ENCODE results near the gene TPP2. TPM values are rescaled to one million over a fixed set of nuclear protein-coding genes. Genes with fewer than 3 reads are reported as not detected.
A peak's percentile ranks its signal among the peaks of the same experiment; 100 is the strongest.

The TPP2 gene
- total and polyA plus RNA-seq, 9 of the 15 experiments (the other 6 are each of a cell fraction or from before 2014, with no cell fraction given): 18.8 to 87.7 (median 55.9) TPM

DNA sequence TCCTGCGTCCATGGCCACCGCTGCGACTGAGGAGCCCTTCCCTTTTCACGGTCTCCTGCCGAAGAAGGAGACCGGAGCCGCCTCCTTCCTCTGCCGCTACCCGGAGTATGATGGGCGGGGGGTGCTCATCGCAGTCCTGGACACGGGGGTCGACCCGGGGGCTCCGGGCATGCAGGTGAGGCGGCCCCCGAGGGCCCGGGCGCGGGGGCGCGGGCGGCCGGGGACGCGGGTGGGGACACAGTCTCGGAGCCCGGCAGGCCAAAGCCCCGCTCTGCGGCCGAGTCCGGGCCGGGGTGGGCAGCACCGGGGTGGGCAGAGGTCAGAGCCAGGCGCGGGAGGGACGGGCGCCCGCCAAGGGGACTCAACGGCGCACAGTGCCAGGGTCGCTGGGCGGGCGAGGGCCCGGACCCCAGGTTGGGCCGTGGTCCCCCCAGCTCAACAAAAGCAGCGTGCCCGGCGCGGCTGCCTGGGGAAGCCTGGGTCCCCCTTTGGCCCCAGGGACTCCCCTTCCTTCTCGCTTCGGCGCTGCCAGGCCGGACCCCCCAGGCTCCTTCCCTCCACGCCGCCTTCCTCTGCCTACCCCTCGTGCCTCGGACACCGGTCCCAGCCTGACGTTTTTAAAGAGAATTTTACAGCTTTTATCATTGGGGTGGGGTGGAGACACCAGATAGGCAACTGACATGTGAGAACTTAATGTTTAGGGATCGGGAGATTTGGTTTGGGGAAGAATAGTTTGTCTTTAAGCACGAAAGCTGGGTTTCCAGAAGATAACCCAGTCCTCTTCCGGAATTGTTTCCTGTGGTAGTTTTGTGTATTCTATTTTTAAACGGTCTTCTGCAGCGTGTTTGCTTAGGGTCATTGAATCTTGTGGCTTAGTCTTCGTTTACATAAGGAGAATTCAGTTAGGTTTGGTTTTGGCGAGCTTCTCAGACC lies 509 bp downstream of the TPP2 start (continued):
- TF ChIP-seq ARID3A (IDR thresholded peaks at IDR 0.05; ENCODE audit: borderline replicate concordance, low read depth, low read length): no peak
- no peak for TF ChIP-seq NR2C1 (IDR thresholded peaks at IDR 0.05)
- no peak for TF ChIP-seq NR2C1 (tag; IDR thresholded peaks at IDR 0.05)
- no peak for TF ChIP-seq RFX5 (IDR thresholded peaks at IDR 0.05; ENCODE audit: low read depth, low read length)
- no peak for TF ChIP-seq ZC3H4 (CRISPR knock-in tag; IDR thresholded peaks at IDR 0.05; ENCODE audit: borderline replicate concordance)
- TF ChIP-seq ZNF699 (CRISPR knock-in tag; IDR thresholded peaks at IDR 0.05; ENCODE audit: insufficient replicate concordance): no peak
- no peak for TF ChIP-seq NONO (IDR thresholded peaks at IDR 0.05; ENCODE audit: low read depth in 2 of 2, low read length in 1 of 2)
- no peak for TF ChIP-seq ZFX (CRISPR knock-in tag; IDR thresholded peaks at IDR 0.05)
- TF ChIP-seq NKRF (IDR thresholded peaks at IDR 0.05; ENCODE audit: borderline replicate concordance): 0 out of 2 replicates have a peak, but pooled peaks have one; percentile 50
- no peak for TF ChIP-seq MXI1 (IDR thresholded peaks at IDR 0.05; ENCODE audit: low read depth, low read length)
- TF ChIP-seq BRCA1 (IDR thresholded peaks at IDR 0.05): no peak
- TF ChIP-seq BRCA1 (CRISPR knock-in tag; IDR thresholded peaks at IDR 0.05): no peak
- TF ChIP-seq BMI1 (IDR thresholded peaks at IDR 0.05; ENCODE audit: low read length): no peak
- TF ChIP-seq RFX7 (CRISPR knock-in tag; IDR thresholded peaks at IDR 0.05): no peak
- TF ChIP-seq ZNF197 (CRISPR knock-in tag; IDR thresholded peaks at IDR 0.05; ENCODE audit: low read depth): no peak
- TF ChIP-seq COPS2 (conservative IDR thresholded peaks at IDR 0.05): no peak
- TF ChIP-seq ZNF274 (IDR thresholded peaks at IDR 0.05; ENCODE audit: borderline replicate concordance, low read depth, low read length): no peak
- no peak for TF ChIP-seq KLF13 (tag; IDR thresholded peaks at IDR 0.05; ENCODE audit: borderline replicate concordance, low read depth)
- no peak for TF ChIP-seq ZC3H11A (IDR thresholded peaks at IDR 0.05; ENCODE audit: low read depth, low read length)
- no peak for TF ChIP-seq ZNF311 (CRISPR knock-in tag; IDR thresholded peaks at IDR 0.05)
- no peak for TF ChIP-seq ZNF584 (CRISPR knock-in tag; IDR thresholded peaks at IDR 0.05; ENCODE audit: low read depth)
- no peak for TF ChIP-seq ZNF146 (CRISPR knock-in tag; IDR thresholded peaks at IDR 0.05; ENCODE audit: unreplicated experiment)
- no peak for TF ChIP-seq CREM (IDR thresholded peaks at IDR 0.05; ENCODE audit: low read depth)
- TF ChIP-seq ZNF140 (CRISPR knock-in tag; IDR thresholded peaks at IDR 0.05): no peak
- no peak for TF ChIP-seq ZNF586 (CRISPR knock-in tag; conservative IDR thresholded peaks at IDR 0.05)
- TF ChIP-seq KAT7 (CRISPR knock-in tag; IDR thresholded peaks at IDR 0.05; ENCODE audit: borderline replicate concordance): no peak
- TF ChIP-seq SUPT5H (IDR thresholded peaks at IDR 0.05): peak; percentile 82

Measured in K562 (cell line).